Measurements from ENCODE around the gene TRIM17.

DNA sequence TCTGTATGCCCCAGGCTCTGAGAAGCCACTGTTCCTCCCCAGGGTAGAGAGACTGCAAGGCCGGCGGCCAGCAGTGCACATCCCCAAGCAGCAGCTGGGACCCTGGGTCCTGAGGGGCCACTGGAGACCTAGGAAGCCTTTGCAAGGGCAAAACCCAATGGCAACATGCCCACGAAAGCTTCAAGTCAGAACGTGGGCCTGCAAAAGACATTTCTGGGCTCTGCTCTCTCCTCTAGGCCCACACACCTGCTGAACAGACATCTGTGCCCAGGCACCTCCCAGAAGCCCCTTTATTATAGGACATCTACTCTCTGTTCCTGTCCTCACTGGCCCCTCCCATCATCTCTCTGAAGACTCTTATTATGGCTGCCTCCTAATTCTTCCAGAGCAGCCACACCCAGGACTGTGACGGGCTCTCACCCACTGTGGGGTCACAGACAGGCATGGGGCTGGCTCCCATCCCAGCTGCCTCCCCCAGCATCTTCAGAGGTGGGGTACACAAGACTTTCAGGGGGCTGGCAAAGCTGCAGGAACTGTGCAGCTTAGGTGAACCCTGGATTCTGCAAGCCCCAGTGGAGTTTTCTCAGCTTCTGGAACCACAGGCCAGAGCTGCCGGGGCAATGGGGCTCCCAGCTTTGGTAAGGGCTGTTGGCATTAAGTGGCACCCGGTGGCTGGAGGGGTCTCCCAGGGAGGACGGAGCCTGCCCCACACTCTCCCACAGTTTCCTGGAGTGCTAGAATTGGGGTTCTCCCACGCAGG is 22.7 kb downstream of the TRIM17 start:
- TF ChIP-seq, protein P1, sequence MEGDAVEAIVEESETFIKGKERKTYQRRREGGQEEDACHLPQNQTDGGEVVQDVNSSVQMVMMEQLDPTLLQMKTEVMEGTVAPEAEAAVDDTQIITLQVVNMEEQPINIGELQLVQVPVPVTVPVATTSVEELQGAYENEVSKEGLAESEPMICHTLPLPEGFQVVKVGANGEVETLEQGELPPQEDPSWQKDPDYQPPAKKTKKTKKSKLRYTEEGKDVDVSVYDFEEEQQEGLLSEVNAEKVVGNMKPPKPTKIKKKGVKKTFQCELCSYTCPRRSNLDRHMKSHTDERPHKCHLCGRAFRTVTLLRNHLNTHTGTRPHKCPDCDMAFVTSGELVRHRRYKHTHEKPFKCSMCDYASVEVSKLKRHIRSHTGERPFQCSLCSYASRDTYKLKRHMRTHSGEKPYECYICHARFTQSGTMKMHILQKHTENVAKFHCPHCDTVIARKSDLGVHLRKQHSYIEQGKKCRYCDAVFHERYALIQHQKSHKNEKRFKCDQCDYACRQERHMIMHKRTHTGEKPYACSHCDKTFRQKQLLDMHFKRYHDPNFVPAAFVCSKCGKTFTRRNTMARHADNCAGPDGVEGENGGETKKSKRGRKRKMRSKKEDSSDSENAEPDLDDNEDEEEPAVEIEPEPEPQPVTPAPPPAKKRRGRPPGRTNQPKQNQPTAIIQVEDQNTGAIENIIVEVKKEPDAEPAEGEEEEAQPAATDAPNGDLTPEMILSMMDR (IDR thresholded peaks at IDR 0.05), result no peak
- TF ChIP-seq POLR2A (IDR thresholded peaks at IDR 0.05), result no peak
